ENCODE measurements around the gene PKP4. TPM values are rescaled to one million over a fixed set of nuclear protein-coding genes. Genes with fewer than 3 reads are reported as not detected.

Gene PKP4
- total RNA-seq, 1 experiment from 2014 or later: 59.1 TPM

GRCh38 chr2:158685646-158686045 is 228.9 kb downstream of the PKP4 start:
- no peaks in the 10 kb centered on the region for H3K9me3 ChIP-seq (ENCODE audit: insufficient read depth, low read depth)
- H3F3A ChIP-seq (ENCODE audit: insufficient read depth, low read depth): no peaks in the 10 kb centered on the region
- H3K27me3 ChIP-seq (ENCODE audit: insufficient read depth, low read depth): no peaks in the 10 kb centered on the region
- no peaks in the 10 kb centered on the region for H3K36me3 ChIP-seq (ENCODE audit: low read depth)
- H3K4me3 ChIP-seq: no peak overlapping the region
- BruUV-seq (replicated peaks): no TSS peak
- no peaks in the 10 kb centered on the region for H3K9me2 ChIP-seq (ENCODE audit: insufficient read depth)
- no peaks in the 10 kb centered on the region for H4K20me1 ChIP-seq (ENCODE audit: insufficient read depth)
- no peak for TF ChIP-seq CTCF (conservative IDR thresholded peaks at IDR 0.05)
- no peak for TF ChIP-seq EZH2 (IDR thresholded peaks at IDR 0.05; ENCODE audit: low read depth)
- no peaks in the 10 kb centered on the region for H3K4me1 ChIP-seq (replicated peaks; ENCODE audit: insufficient read depth)
- CTCF ChIA-PET: no interaction called here
- no peak overlapping the region for H3K27ac ChIP-seq
- H3K79me2 ChIP-seq (ENCODE audit: low read depth): no peaks in the 10 kb centered on the region
- DNase-seq: no peak
- intact Hi-C loops (cut with micrococcal nuclease; ENCODE audit: unreplicated experiment): no loop called here
- no peak overlapping the region for H2AFZ ChIP-seq
- POLR2A ChIA-PET (ENCODE audit: unreplicated experiment): no interaction called here
- H3K4me2 ChIP-seq: no peak overlapping the region

- no peaks in the 10 kb centered on the region for H3K79me2 ChIP-seq (ENCODE audit: low read depth)
- H2AFZ ChIP-seq: no peak overlapping the region
- H3K4me2 ChIP-seq: no peak overlapping the region
- POLR2A ChIA-PET (ENCODE audit: unreplicated experiment): no interaction called here
- H3K27me3 ChIP-seq (ENCODE audit: insufficient read depth, low read depth): no peaks in the 10 kb centered on the region
- H3K4me3 ChIP-seq: no peak overlapping the region
- BruUV-seq (replicated peaks): no TSS peak
- no peak for DNase-seq
- no peaks in the 10 kb centered on the region for H3K9me2 ChIP-seq (ENCODE audit: insufficient read depth)
- H3K9me3 ChIP-seq (ENCODE audit: insufficient read depth, low read depth): no peaks in the 10 kb centered on the region
- no peaks in the 10 kb centered on the region for H3F3A ChIP-seq (ENCODE audit: insufficient read depth, low read depth)
- CTCF ChIA-PET: no interaction called here
- no peaks in the 10 kb centered on the region for H4K20me1 ChIP-seq (ENCODE audit: insufficient read depth)
- no peaks in the 10 kb centered on the region for H3K4me1 ChIP-seq (replicated peaks; ENCODE audit: insufficient read depth)
- TF ChIP-seq CTCF (conservative IDR thresholded peaks at IDR 0.05): no peak
- no peak overlapping the region for H3K27ac ChIP-seq
- intact Hi-C loops (cut with micrococcal nuclease; ENCODE audit: unreplicated experiment): no loop called here
- no peaks in the 10 kb centered on the region for H3K36me3 ChIP-seq (ENCODE audit: low read depth)
Measured at GRCh38 chr2:158686210-158686691, 229.5 kb downstream of the PKP4 start.

GRCh38 chr2:158687315-158687714 is 230.6 kb downstream of the PKP4 start:
- Histone ChIP-seq H3K27me3 (ENCODE audit: insufficient read depth, low read depth) (no peaks in the 10 kb centered on the region), H4K20me1 (ENCODE audit: insufficient read depth) (no peaks in the 10 kb centered on the region), H2AFZ (no peak overlapping the region), H3K4me1 (replicated peaks; ENCODE audit: insufficient read depth) (no peaks in the 10 kb centered on the region), H3F3A (ENCODE audit: insufficient read depth, low read depth) (no peaks in the 10 kb centered on the region), H3K9me3 (ENCODE audit: insufficient read depth, low read depth) (no peaks in the 10 kb centered on the region), H3K4me2 (no peak overlapping the region), H3K36me3 (ENCODE audit: low read depth) (no peaks in the 10 kb centered on the region), H3K4me3 (no peak overlapping the region), H3K27ac (no peak overlapping the region), H3K79me2 (ENCODE audit: low read depth) (no peaks in the 10 kb centered on the region), H3K9me2 (ENCODE audit: insufficient read depth) (no peaks in the 10 kb centered on the region)
- no peak for TF ChIP-seq EZH2 (IDR thresholded peaks at IDR 0.05; ENCODE audit: low read depth)
- no peak for TF ChIP-seq CTCF (conservative IDR thresholded peaks at IDR 0.05)
- intact Hi-C loops (cut with micrococcal nuclease; ENCODE audit: unreplicated experiment): no loop called here
- ChIA-PET POLR2A (ENCODE audit: unreplicated experiment) (no interaction called here), CTCF (interaction anchor here (0.6 kb wide), 1 partner anchor 364 kb away, joined by 4 read pairs; no protein-coding TSS in a partner anchor)
- no peak for DNase-seq
- no TSS peak for BruUV-seq (replicated peaks)

Measured in PC-9 (cell line).